ENCODE results near the gene AVPR2.

Gene AVPR2

DNA sequence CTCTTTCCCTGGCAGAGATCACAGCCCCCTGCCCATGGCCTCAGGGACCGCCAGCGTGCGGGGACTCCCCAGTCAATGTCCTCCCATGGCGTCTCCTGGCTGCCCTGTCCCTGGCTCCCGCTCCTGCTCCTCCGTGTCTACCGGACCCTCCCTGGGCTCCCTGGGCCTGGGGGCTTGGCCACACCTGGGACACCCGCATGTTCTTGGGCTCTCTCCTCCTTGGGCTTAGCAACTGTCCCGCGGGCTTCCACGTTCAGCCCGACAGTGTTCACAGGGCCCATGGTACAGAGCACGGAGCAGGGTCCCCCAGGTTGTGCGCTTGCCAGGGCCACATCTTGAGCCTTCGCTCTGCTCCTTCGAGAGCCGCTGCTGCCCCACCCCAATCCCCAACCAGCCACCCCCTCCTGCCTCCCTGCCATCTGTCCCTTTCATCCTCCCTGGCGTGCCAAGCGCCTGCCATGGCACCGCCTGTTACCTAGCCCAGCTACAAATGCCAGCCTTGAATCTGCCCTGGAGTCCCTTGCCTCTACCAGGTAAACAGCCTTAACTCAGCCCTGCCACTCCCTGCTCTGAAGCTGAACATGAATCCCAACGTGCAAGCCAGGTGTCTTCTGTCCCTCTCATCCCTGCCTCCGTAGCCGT lies 3.9 kb downstream of the AVPR2 start:
- TF ChIP-seq YY1 (IDR thresholded peaks at IDR 0.05; ENCODE audit: low read depth) (no peak), TCF12 (IDR thresholded peaks at IDR 0.05; ENCODE audit: low read depth) (no peak), CREB1 (IDR thresholded peaks at IDR 0.05; ENCODE audit: low read depth) (no peak), NFIC (IDR thresholded peaks at IDR 0.05) (no peak), TEAD4 (IDR thresholded peaks at IDR 0.05) (no peak), RAD21 (IDR thresholded peaks at IDR 0.05; ENCODE audit: low read depth) (no peak), FOXM1 (IDR thresholded peaks at IDR 0.05; ENCODE audit: borderline replicate concordance, low read depth) (no peak), ZBTB7A (IDR thresholded peaks at IDR 0.05; ENCODE audit: low read depth) (no peak), CEBPB (IDR thresholded peaks at IDR 0.05) (no peak), EP300 (IDR thresholded peaks at IDR 0.05; ENCODE audit: borderline replicate concordance) (no peak), TAF1 (IDR thresholded peaks at IDR 0.05; ENCODE audit: low read depth) (no peak), EGR1 (IDR thresholded peaks at IDR 0.05) (no peak)
- TF ChIP-seq, protein P1, sequence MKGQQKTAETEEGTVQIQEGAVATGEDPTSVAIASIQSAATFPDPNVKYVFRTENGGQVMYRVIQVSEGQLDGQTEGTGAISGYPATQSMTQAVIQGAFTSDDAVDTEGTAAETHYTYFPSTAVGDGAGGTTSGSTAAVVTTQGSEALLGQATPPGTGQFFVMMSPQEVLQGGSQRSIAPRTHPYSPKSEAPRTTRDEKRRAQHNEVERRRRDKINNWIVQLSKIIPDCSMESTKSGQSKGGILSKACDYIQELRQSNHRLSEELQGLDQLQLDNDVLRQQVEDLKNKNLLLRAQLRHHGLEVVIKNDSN (IDR thresholded peaks at IDR 0.05), result no peak
- TF ChIP-seq, protein P2, sequence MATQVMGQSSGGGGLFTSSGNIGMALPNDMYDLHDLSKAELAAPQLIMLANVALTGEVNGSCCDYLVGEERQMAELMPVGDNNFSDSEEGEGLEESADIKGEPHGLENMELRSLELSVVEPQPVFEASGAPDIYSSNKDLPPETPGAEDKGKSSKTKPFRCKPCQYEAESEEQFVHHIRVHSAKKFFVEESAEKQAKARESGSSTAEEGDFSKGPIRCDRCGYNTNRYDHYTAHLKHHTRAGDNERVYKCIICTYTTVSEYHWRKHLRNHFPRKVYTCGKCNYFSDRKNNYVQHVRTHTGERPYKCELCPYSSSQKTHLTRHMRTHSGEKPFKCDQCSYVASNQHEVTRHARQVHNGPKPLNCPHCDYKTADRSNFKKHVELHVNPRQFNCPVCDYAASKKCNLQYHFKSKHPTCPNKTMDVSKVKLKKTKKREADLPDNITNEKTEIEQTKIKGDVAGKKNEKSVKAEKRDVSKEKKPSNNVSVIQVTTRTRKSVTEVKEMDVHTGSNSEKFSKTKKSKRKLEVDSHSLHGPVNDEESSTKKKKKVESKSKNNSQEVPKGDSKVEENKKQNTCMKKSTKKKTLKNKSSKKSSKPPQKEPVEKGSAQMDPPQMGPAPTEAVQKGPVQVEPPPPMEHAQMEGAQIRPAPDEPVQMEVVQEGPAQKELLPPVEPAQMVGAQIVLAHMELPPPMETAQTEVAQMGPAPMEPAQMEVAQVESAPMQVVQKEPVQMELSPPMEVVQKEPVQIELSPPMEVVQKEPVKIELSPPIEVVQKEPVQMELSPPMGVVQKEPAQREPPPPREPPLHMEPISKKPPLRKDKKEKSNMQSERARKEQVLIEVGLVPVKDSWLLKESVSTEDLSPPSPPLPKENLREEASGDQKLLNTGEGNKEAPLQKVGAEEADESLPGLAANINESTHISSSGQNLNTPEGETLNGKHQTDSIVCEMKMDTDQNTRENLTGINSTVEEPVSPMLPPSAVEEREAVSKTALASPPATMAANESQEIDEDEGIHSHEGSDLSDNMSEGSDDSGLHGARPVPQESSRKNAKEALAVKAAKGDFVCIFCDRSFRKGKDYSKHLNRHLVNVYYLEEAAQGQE (IDR thresholded peaks at IDR 0.05; ENCODE audit: low read depth), result no peak
- TF ChIP-seq, protein P3, sequence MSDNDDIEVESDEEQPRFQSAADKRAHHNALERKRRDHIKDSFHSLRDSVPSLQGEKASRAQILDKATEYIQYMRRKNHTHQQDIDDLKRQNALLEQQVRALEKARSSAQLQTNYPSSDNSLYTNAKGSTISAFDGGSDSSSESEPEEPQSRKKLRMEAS (IDR thresholded peaks at IDR 0.05), result no peak

DNA sequence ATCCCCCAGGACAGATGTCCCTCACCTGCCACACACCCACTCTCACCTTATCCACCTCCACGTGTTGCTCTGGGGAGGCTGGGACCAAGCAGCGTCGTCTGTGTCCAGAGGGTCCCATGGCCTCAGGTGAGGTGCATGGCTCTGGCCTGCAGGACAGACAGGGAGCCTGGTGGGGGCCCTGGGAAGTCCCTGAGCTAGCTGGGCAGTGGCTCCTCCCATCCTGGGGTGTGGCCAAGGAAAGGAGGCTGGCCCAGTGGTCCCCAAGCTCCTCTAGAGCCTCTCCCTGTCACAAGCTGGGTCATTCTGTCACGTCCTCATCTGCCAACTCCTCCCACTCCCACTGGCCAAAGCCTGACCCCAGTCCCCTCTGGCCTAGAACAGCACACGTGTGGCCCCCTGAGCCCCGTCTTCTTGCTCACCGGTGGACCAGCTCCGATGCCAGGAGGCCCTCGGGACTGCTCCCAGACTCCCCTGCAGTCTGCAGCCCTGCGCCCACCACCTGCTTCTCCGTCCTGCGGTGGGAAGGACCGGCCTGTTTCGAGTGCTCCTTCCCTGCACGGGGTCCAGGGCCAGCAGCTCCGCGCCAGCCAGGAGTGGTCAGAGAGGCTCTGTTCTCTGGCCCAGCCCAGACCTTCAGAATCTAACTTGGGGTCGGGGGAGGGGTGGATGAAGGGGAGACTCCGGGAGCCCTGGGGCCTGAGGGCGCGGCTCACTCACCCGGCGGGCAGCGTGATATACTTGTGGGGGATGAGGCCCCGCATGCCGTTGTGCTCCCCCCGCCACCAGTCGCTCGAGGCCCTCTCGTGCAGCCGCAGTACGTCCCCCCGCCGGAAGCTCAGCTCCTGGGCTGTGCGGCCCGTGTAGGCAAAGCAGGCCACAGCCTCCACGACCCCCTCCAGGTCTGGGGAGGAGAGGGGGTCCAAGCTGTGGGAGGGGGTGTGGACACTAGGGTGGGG lies 4.8 kb downstream of the AVPR2 start:
- no peak for TF ChIP-seq TCF12 (IDR thresholded peaks at IDR 0.05; ENCODE audit: low read depth)
- no peak for TF ChIP-seq YY1 (IDR thresholded peaks at IDR 0.05; ENCODE audit: low read depth)
- TF ChIP-seq, protein P3 (IDR thresholded peaks at IDR 0.05), result no peak
- no peak for TF ChIP-seq EP300 (IDR thresholded peaks at IDR 0.05; ENCODE audit: borderline replicate concordance)
- no peak for TF ChIP-seq TAF1 (IDR thresholded peaks at IDR 0.05; ENCODE audit: low read depth)
- no peak for TF ChIP-seq NFIC (IDR thresholded peaks at IDR 0.05)
- TF ChIP-seq RAD21 (IDR thresholded peaks at IDR 0.05; ENCODE audit: low read depth), result no peak
- TF ChIP-seq EGR1 (IDR thresholded peaks at IDR 0.05), result no peak
- no peak for TF ChIP-seq FOXM1 (IDR thresholded peaks at IDR 0.05; ENCODE audit: borderline replicate concordance, low read depth)
- TF ChIP-seq CREB1 (IDR thresholded peaks at IDR 0.05; ENCODE audit: low read depth), result no peak

DNA sequence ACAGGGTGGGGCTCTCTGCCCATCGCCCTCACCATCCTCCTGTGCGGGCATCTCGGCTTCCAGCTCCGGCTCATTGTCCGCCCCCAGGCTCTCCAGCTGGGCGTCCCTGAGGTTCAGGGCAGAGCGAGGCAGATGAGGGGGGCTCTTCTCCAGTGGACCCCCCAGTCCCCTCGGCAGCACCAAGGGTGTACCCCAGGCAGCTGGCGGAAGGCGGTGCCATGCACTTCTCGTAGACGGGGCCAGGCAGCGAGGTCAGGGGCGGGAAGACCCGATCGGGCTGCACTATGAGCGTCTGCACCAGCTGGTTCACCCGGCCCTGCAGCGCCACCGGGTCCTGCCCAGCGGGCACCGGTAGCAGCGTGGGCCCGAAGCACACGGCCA lies 5.5 kb downstream of the AVPR2 start:
- TF ChIP-seq, protein P1 (IDR thresholded peaks at IDR 0.05), result no peak
- TF ChIP-seq TEAD4 (IDR thresholded peaks at IDR 0.05), result no peak
- TF ChIP-seq, protein P2 (IDR thresholded peaks at IDR 0.05; ENCODE audit: low read depth), result no peak
- TF ChIP-seq NFIC (IDR thresholded peaks at IDR 0.05), result no peak
- TF ChIP-seq CREB1 (IDR thresholded peaks at IDR 0.05; ENCODE audit: low read depth), result no peak
- no peak for TF ChIP-seq ZBTB7A (IDR thresholded peaks at IDR 0.05; ENCODE audit: low read depth)
- no peak for TF ChIP-seq RAD21 (IDR thresholded peaks at IDR 0.05; ENCODE audit: low read depth)
- TF ChIP-seq CEBPB (IDR thresholded peaks at IDR 0.05), result no peak
- TF ChIP-seq, protein P3 (IDR thresholded peaks at IDR 0.05), result no peak
- no peak for TF ChIP-seq EGR1 (IDR thresholded peaks at IDR 0.05)
- TF ChIP-seq YY1 (IDR thresholded peaks at IDR 0.05; ENCODE audit: low read depth), result no peak
- TF ChIP-seq FOXM1 (IDR thresholded peaks at IDR 0.05; ENCODE audit: borderline replicate concordance, low read depth), result no peak
- TF ChIP-seq EP300 (IDR thresholded peaks at IDR 0.05; ENCODE audit: borderline replicate concordance), result no peak
- TF ChIP-seq TAF1 (IDR thresholded peaks at IDR 0.05; ENCODE audit: low read depth), result no peak
- no peak for TF ChIP-seq TCF12 (IDR thresholded peaks at IDR 0.05; ENCODE audit: low read depth)

DNA sequence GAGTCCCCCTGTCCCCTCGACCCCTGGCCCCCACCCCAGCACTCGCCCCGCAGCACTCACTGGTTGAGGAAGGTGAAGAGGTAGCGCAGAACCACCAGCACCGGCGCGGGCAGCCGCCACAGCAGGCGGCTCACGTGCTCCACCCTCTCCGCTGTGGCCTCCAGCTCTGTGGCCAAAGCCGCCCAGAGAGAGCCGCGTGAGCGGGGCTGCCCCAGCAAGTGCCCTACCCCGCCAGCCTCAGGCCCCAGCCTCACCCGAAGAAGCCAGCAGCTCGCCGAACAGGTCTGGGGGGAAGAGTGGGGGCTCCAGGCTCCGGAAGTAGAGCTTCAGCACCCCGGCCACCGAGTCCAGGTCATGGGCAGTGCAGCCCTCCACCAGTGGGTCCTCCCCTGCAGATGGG lies 6.0 kb downstream of the AVPR2 start:
- no peak for TF ChIP-seq ZBTB7A (IDR thresholded peaks at IDR 0.05; ENCODE audit: low read depth)
- TF ChIP-seq, protein P1 (IDR thresholded peaks at IDR 0.05), result peak; percentile 22; the same call in 1 of the 2 replicates

Data from Ishikawa (cell line).